Measurements from ENCODE around the gene SLC25A34. TPM values are rescaled to one million over a fixed set of nuclear protein-coding genes. Genes with fewer than 3 reads are reported as not detected.

Gene SLC25A34
- total RNA-seq, 4 donors from 2014 or later = 0.38 to 1.8 (median 0.99) TPM

- no peak for DNase-seq (ENCODE audit: low spot score in 2 of 2)
- WGBS, 2 donors = 43 to 55% methylated on average over 18 to 19 of the region's 19 CpGs
- no peak overlapping the region for H3K4me3 ChIP-seq (ENCODE audit: low read depth, poor library complexity, severe bottlenecking)
- intact Hi-C loops (cut with DNase I; ENCODE audit: low total_unique reads) = no loop called here
- TF ChIP-seq POLR2A (IDR thresholded peaks at IDR 0.05) (no peak), CTCF (IDR thresholded peaks at IDR 0.05) (no peak)
Measured at GRCh38 chr1:15702722-15703550, 33.1 kb upstream of the SLC25A34 start.

DNA sequence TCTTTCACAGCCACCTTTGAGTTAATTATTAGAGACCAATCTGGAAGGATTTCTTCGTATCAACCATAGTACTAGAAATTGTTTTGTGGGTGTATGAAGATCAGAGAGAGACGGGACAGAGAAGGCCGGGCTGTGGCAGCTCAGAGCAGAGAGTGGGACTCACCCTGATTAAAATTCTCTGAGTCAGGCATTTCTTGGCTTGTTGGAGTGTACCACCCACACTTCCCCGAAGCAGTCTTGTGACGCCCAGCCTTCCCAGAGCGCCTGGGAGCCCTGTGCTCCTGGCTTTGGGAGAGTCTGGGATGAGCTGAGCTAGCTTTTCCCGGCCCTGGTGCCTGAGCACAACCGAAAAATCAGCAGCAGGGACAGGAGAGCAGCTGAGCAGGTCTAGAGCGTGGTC, 32.5 kb upstream of the SLC25A34 start:
- intact Hi-C loops (cut with DNase I; ENCODE audit: low total_unique reads) = no loop called here
- H3K4me3 ChIP-seq (ENCODE audit: low read depth, poor library complexity, severe bottlenecking) = no peak overlapping the region
- no peak for TF ChIP-seq POLR2A (IDR thresholded peaks at IDR 0.05)
- TF ChIP-seq CTCF (IDR thresholded peaks at IDR 0.05) = no peak
- WGBS, 2 donors = 12 to 15% methylated on average over 9 of the region's 9 CpGs
- DNase-seq (ENCODE audit: low spot score in 2 of 2) = peak; percentile 86 to 96

- DNase-seq (ENCODE audit: low spot score in 2 of 2) = no peak
- TF ChIP-seq CTCF (IDR thresholded peaks at IDR 0.05) (no peak), POLR2A (IDR thresholded peaks at IDR 0.05) (no peak)
- intact Hi-C loops (cut with DNase I; ENCODE audit: low total_unique reads) = no loop called here
- no peak overlapping the region for H3K4me3 ChIP-seq (ENCODE audit: low read depth, poor library complexity, severe bottlenecking)
- WGBS, 2 donors = 81 to 82% methylated on average over 15 to 17 of the region's 17 CpGs
Measured at GRCh38 chr1:15704526-15705183, 31.4 kb upstream of the SLC25A34 start.

- intact Hi-C loops (cut with DNase I; ENCODE audit: low total_unique reads) = no loop called here
Measured at GRCh38 chr1:15705184-15705566, 30.9 kb upstream of the SLC25A34 start.

DNA sequence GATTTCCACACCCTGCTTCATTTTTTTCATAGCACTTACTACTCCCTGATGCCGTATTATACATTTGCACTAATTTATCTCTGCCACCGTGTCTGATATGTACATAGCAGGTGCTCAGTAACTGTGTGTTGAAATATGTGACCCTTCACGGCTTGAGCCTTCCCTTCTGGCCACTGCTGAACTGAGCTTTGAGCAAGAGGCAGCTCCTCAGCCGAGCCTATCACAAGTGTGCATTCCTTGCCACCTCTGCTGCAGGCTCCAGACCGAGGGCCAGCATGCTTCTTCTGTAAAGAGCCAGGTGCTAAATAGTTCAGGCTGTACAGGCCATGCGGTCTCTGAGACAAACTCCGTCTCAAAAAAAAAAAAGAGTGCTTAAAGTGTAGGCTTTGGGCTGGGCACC, 29.3 kb upstream of the SLC25A34 start:
- no peak overlapping the region for H3K4me3 ChIP-seq (ENCODE audit: low read depth, poor library complexity, severe bottlenecking)
- no peak for TF ChIP-seq POLR2A (IDR thresholded peaks at IDR 0.05)
- no peak for TF ChIP-seq CTCF (IDR thresholded peaks at IDR 0.05)
- WGBS, 2 donors = 87 to 91% methylated on average over 7 of the region's 7 CpGs
- intact Hi-C loops (cut with DNase I; ENCODE audit: low total_unique reads) = no loop called here
- no peak for DNase-seq (ENCODE audit: low spot score in 2 of 2)

More at GRCh38 chr1:15705184-15705566, 30.9 kb upstream of the SLC25A34 start:
- WGBS, 2 donors = 71 to 76% methylated on average over 10 to 11 of the region's 11 CpGs
- H3K4me3 ChIP-seq (ENCODE audit: low read depth, poor library complexity, severe bottlenecking) = no peak overlapping the region
- DNase-seq (ENCODE audit: low spot score in 2 of 2) = no peak
- TF ChIP-seq CTCF (IDR thresholded peaks at IDR 0.05) (no peak), POLR2A (IDR thresholded peaks at IDR 0.05) (no peak)

Measured in lower leg skin (tissue), 4 donors.